NCI-H1417 (cell line): ENCODE measurements around the gene RAD51B.
A peak's percentile ranks its signal among the peaks of the same experiment; 100 is the strongest.

Source experiments
- DNase-seq, 3 experiments: peaks; one replicate each; lab custom pipeline; 2025; lab: John Stamatoyannopoulos, UW

The RAD51B gene

GRCh38 chr14:68701001-68701741, 881.6 kb downstream of the RAD51B start:
- DNase-seq = no peak

- no peak for DNase-seq
These were observed 882.6 kb downstream of the RAD51B start for GRCh38 chr14:68702135-68702534.

- no peak for DNase-seq
These were observed 883.0 kb downstream of the RAD51B start for GRCh38 chr14:68702578-68702977.

- DNase-seq = no peak
These were observed 883.5 kb downstream of the RAD51B start for GRCh38 chr14:68703093-68703492.

- no peak for DNase-seq
These were observed 885.4 kb downstream of the RAD51B start for GRCh38 chr14:68704736-68705720.

GRCh38 chr14:68705741-68706283, 886.2 kb downstream of the RAD51B start:
- DNase-seq = peak in 1 of 3 experiments; percentile 9

GRCh38 chr14:68707482-68707881, 887.9 kb downstream of the RAD51B start:
- DNase-seq = no peak

GRCh38 chr14:68708343-68708742, 888.8 kb downstream of the RAD51B start:
- DNase-seq = no peak

- no peak for DNase-seq
These were observed 889.4 kb downstream of the RAD51B start for GRCh38 chr14:68709007-68709406.

GRCh38 chr14:68710776-68711175, 891.2 kb downstream of the RAD51B start:
- no peak for DNase-seq

GRCh38 chr14:68711561-68712309, 892.2 kb downstream of the RAD51B start:
- no peak for DNase-seq

GRCh38 chr14:68712703-68713370, 893.3 kb downstream of the RAD51B start:
- DNase-seq = no peak

GRCh38 chr14:68713782-68714181, 894.2 kb downstream of the RAD51B start:
- no peak for DNase-seq

GRCh38 chr14:68714991-68715924, 895.7 kb downstream of the RAD51B start:
- no peak for DNase-seq

GRCh38 chr14:68716698-68717097, 897.1 kb downstream of the RAD51B start:
- peak in 1 of 3 experiments; percentile 63 for DNase-seq

GRCh38 chr14:68718023-68718990, 898.7 kb downstream of the RAD51B start:
- no peak for DNase-seq

- no peak for DNase-seq
These were observed 900.2 kb downstream of the RAD51B start for GRCh38 chr14:68719634-68720384.

- no peak for DNase-seq
These were observed 902.6 kb downstream of the RAD51B start for GRCh38 chr14:68722186-68722585.
